Neuronal stem cell (in vitro differentiated cells): Measurements from ENCODE around the gene CKB. TPM values are rescaled to one million over a fixed set of nuclear protein-coding genes. Genes with fewer than 3 reads are reported as not detected.
A peak's percentile ranks its signal among the peaks of the same experiment; 100 is the strongest.

Experiments
- DNase-seq: peaks from one replicate; pipeline ENCODE4 v3.0.0-alpha.2; 2013; ENCODE audit warnings: low spot score
- H2AFZ ChIP-seq: one replicate; pipeline ENCODE4 v1.6.1; 2013; ENCODE audit warnings: mild to moderate bottlenecking, low read length, inconsistent platforms
- H2AK5ac ChIP-seq: 2 replicates; pipeline ENCODE4 v1.6.1; 2013; ENCODE audit warnings: low read depth, mild to moderate bottlenecking, inconsistent platforms, low read length, moderate library complexity, mixed read lengths
- H2BK120ac ChIP-seq: 2 replicates; pipeline ENCODE4 v1.6.1; 2013; ENCODE audit warnings: low read depth, mild to moderate bottlenecking, inconsistent platforms, low read length, moderate library complexity, mixed read lengths
- H2BK12ac ChIP-seq: one replicate; pipeline ENCODE4 v1.6.1; 2013; ENCODE audit warnings: low read length, inconsistent platforms
- H2BK15ac ChIP-seq: 2 replicates; pipeline ENCODE4 v1.6.1; 2013; ENCODE audit warnings: mild to moderate bottlenecking, low read length, inconsistent platforms, mixed read lengths
- H2BK5ac ChIP-seq: one replicate; pipeline ENCODE4 v1.6.1; 2013; ENCODE audit warnings: inconsistent platforms, mild to moderate bottlenecking, low read length, moderate library complexity
- H3K14ac ChIP-seq: one replicate; pipeline ENCODE4 v1.6.1; 2013; ENCODE audit warnings: low read length, inconsistent platforms
- H3K18ac ChIP-seq: 2 replicates; pipeline ENCODE4 v1.6.1; 2013; ENCODE audit warnings: low read length, inconsistent platforms
- H3K23ac ChIP-seq: 2 replicates; pipeline ENCODE4 v1.6.1; 2013; ENCODE audit warnings: low read depth, mild to moderate bottlenecking, mixed read lengths, low read length, inconsistent platforms; ENCODE audit not compliant: poor library complexity
- H3K27ac ChIP-seq: replicated peaks from 3 replicates; pipeline ENCODE4 v1.5.1; 2013; ENCODE audit warnings: low read length, inconsistent platforms
- H3K27me3 ChIP-seq, 3 experiments: 2 replicates each; pipeline ENCODE4 v1.6.1; 2013; ENCODE audit warnings: low read length in 3 of 3, mild to moderate bottlenecking in 2 of 3, inconsistent platforms in 1 of 3, low read depth in 1 of 3, mixed read lengths in 1 of 3, moderate library complexity in 1 of 3; ENCODE audit not compliant: control insufficient read depth in 3 of 3, insufficient read depth in 3 of 3
- H3K36me3 ChIP-seq, 2 donors: replicated peaks in 1 of 2; 2 replicates each; pipeline ENCODE4 v1.6.1; 2013; ENCODE audit warnings: low read length in 2 of 2; ENCODE audit not compliant: control insufficient read depth in 2 of 2, insufficient read depth in 2 of 2
- H3K4ac ChIP-seq: 2 replicates; pipeline ENCODE4 v1.6.1; 2013; ENCODE audit warnings: inconsistent platforms, mild to moderate bottlenecking, low read length, moderate library complexity
- H3K4me1 ChIP-seq, 2 donors: 1 replicate in 1 of 2; 2 replicates in 1 of 2; pipeline ENCODE4 v1.6.1; 2013; ENCODE audit warnings: low read length in 2 of 2, low read depth in 1 of 2; ENCODE audit not compliant: control insufficient read depth in 2 of 2, insufficient read depth in 1 of 2
- H3K4me2 ChIP-seq: one replicate; pipeline ENCODE4 v1.6.1; 2013; ENCODE audit warnings: mild to moderate bottlenecking, low read length, inconsistent platforms; ENCODE audit not compliant: insufficient read depth, poor library complexity, severe bottlenecking
- H3K4me3 ChIP-seq, 2 donors: 2 replicates each; pipeline ENCODE4 v1.5.1; 2013; ENCODE audit warnings: low read length in 2 of 2, mild to moderate bottlenecking in 2 of 2, inconsistent platforms in 1 of 2, moderate library complexity in 1 of 2
- H3K79me1 ChIP-seq: one replicate; pipeline ENCODE4 v1.6.1; 2013; ENCODE audit warnings: low read depth, mild to moderate bottlenecking, inconsistent platforms, low read length, moderate library complexity
- H3K9ac ChIP-seq: one replicate; pipeline ENCODE4 v1.6.1; 2013; ENCODE audit warnings: mild to moderate bottlenecking, low read depth, low read length, inconsistent platforms; ENCODE audit not compliant: poor library complexity
- H3K9me3 ChIP-seq, 2 donors: replicated peaks in 1 of 2; 2 replicates each; pipeline versions ENCODE3 to v1.6.1; 2013; ENCODE audit warnings: low read length in 2 of 2, mild to moderate bottlenecking in 2 of 2, inconsistent platforms in 1 of 2, low read depth in 1 of 2, mixed read lengths in 1 of 2, moderate library complexity in 1 of 2; ENCODE audit not compliant: control insufficient read depth in 2 of 2, insufficient read depth in 1 of 2
- H4K8ac ChIP-seq: one replicate; pipeline ENCODE4 v1.6.1; 2013; ENCODE audit warnings: low read depth, mild to moderate bottlenecking, inconsistent platforms, low read length, moderate library complexity
- H4K91ac ChIP-seq: one replicate; pipeline ENCODE4 v1.6.1; 2013; ENCODE audit warnings: low read length, low read depth, mild to moderate bottlenecking, inconsistent platforms; ENCODE audit not compliant: poor library complexity
- WGBS, 2 donors: extraction: QIAGEN DNeasy Blood & Tissue Kit; methylation state at CpG; one replicate each; pipeline ENCODE4 v1.1.7; 2013; ENCODE audit warnings: missing lambda C conversion rate in 2 of 2, mixed read lengths in 1 of 2; ENCODE audit not compliant: insufficient read length in 2 of 2, insufficient replicate concordance in 1 of 2; ENCODE audit errors: extremely low coverage in 2 of 2; 5-methylcytosine and 5-hydroxymethylcytosine counted together
- polyA plus RNA-seq, 2 experiments: library from polyadenylated mRNA; stranded (reverse); fragments of 200-250 nt; gene quantifications; one replicate each; pipeline ENCODE4 v1.2.3, GENCODE V29; 2013

CKB gene
- polyA plus RNA-seq (2013, experiment 1 of 2), result 418 TPM
- 412 TPM for polyA plus RNA-seq (2013, experiment 2 of 2)

DNA sequence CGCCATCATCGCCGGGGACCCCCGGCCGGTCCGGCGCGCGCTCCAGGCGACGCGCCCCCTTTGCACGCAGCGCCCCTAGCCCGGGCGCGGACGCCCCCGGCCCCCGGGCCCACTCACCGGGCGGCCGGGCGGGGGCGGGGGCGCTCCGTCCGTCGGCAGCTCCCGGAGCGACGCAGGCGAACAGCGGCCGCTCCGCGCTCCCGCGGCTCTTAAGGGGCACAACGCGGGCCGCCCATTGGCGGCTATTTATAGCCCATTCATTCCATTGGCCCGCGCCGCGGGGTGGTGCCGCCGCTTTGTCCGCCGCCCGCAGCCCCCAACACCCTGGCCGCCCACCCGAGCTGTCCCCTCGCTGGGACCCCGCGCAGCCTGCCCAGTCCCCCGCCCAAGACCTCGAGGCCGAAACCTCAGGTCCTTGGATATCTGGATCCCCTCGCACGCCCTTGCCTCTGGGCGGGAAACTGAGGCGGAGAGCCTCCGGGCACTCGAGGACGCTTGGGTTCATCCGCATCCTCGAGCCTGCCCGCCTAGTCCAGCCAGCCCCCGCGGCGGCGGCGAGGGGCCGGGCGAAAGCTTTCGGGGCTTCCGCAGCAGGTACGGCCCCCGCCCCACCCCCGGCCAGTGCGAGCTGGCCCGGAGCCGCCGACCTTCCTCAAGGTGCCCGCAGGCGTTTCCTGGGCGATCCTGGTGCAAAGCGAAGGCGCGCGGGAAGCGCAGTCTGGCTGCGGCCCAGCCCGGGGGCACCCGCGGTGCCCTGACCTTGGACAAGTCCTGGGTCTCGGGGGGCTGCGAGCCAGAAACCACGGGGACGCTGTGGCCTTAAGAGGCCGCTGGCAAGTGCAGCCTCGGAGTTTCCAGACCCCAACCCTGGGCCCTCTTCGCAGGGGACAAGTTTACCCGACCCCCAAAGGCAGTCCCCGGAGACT, at the start of gene CKB:
TSS of gene CKB (minus strand) at position 182 of the 926 bp plus-strand sequence. CDS start 337 bp downstream, outside the sequence.
- H3K9ac ChIP-seq, result peak within 1 kb of the TSS; percentile 97
- peak within 1 kb of the TSS; percentile 93 for H2BK12ac ChIP-seq
- H2BK15ac ChIP-seq, result peak within 1 kb of the TSS; percentile 81
- H3K23ac ChIP-seq, result peak within 1 kb of the TSS; percentile 91
- H4K8ac ChIP-seq, result no peak within 1 kb of the TSS
- no CpG with 5 or more reads among the region's 107 CpGs for WGBS, 2 donors
- peak within 1 kb of the TSS; percentile 98 to 100 for H3K4me3 ChIP-seq
- peak within 1 kb of the TSS; percentile 91 for H2BK120ac ChIP-seq
- H3K4me1 ChIP-seq, result peaks cover 22 to 53% of the 10 kb centered on the region in 2 donors
- no peak within 1 kb of the TSS for H4K91ac ChIP-seq
- peak; percentile 74 for DNase-seq
- H3K18ac ChIP-seq, result peak within 1 kb of the TSS; percentile 98
- peaks cover 13 to 27% of the 10 kb centered on the region in 2 donors for H3K36me3 ChIP-seq
- H2BK5ac ChIP-seq, result peak within 1 kb of the TSS; percentile 87
- peak within 1 kb of the TSS; percentile 94 for H3K4me2 ChIP-seq
- no peak within 1 kb of the TSS for H3K27ac ChIP-seq
- no peak within 1 kb of the TSS for H3K4ac ChIP-seq
- H2AFZ ChIP-seq, result peak within 1 kb of the TSS; percentile 93
- peak within 1 kb of the TSS; percentile 99 for H3K14ac ChIP-seq
- H3K79me1 ChIP-seq, result peaks cover 13% of the 10 kb centered on the region
- H3K27me3 ChIP-seq, result peaks cover 0 to 18% (median 2%) of the 10 kb centered on the region in 3 experiments
- H3K9me3 ChIP-seq, result no peaks in the 10 kb centered on the region
- H2AK5ac ChIP-seq, result peak within 1 kb of the TSS; percentile 96

DNA sequence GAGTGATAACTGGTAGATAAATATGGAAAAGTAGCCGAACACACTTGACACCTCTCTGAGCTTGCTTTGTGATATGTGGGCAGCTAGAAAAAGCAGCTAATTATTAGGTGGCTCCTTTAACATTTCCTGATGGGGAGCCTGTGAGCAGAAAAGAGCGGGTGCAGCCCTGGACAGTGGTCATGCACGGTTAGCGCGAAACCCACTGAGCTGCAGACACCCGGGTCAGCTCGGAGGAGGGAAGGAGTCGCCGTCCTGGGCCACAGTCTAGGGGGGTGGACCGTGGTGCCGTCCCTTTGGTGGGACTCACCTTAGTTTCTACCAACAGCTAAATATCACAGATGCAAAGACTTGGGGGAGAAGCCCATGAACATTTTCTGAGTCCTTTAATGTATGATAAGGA, 46.8 kb upstream of the CKB start:
- Histone ChIP-seq H2AK5ac (no peak overlapping the region), H2BK5ac (no peak overlapping the region), H2BK120ac (no peak overlapping the region), H2BK15ac (no peak overlapping the region), H3K14ac (no peak overlapping the region), H3K23ac (no peak overlapping the region), H3K4me3 (no peak overlapping the region), H3K4ac (no peak overlapping the region), H3K9me3 (no peaks in the 10 kb centered on the region), H4K8ac (no peak overlapping the region), H3K27ac (no peak overlapping the region), H3K79me1 (peaks cover 8% of the 10 kb centered on the region), H3K27me3 (no peaks in the 10 kb centered on the region), H3K18ac (no peak overlapping the region), H3K36me3 (peaks cover 5 to 41% of the 10 kb centered on the region in 2 donors), H2AFZ (peak overlapping the region; percentile 7), H3K9ac (peak overlapping the region; percentile 47), H2BK12ac (no peak overlapping the region), H3K4me2 (no peak overlapping the region), H4K91ac (no peak overlapping the region), H3K4me1 (peaks cover 0 to 6% of the 10 kb centered on the region in 2 donors)
- DNase-seq, result no peak
- no CpG with 5 or more reads among the region's 11 CpGs for WGBS, 2 donors

DNA sequence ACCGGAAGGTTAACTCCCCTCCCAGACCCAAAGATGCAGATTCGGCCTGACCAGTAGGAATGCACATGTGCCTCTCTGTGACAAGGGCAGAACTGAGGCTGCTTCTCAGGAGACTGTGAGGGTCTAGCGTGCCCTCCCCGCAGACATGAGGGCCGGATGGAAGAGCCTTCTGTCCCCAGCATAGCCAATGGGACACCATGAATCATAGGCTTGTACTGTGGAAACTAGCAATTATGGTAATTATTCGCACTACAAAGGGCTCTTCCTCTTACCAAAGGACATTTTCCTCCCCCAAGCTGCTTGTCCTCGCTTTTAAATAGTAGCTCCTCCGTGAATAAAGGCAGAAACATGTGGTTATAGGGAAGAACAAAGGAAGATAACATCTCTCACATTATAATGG, 46.3 kb upstream of the CKB start:
- H3K4me3 ChIP-seq, result no peak overlapping the region
- no peak overlapping the region for H3K4ac ChIP-seq
- no peak overlapping the region for H2BK120ac ChIP-seq
- no peak overlapping the region for H3K18ac ChIP-seq
- no peak for DNase-seq
- no peaks in the 10 kb centered on the region for H3K9me3 ChIP-seq
- H2BK15ac ChIP-seq, result no peak overlapping the region
- H2BK5ac ChIP-seq, result no peak overlapping the region
- H4K8ac ChIP-seq, result no peak overlapping the region
- no peak overlapping the region for H3K9ac ChIP-seq
- peaks cover 4 to 37% of the 10 kb centered on the region in 2 donors for H3K36me3 ChIP-seq
- no peaks in the 10 kb centered on the region for H3K27me3 ChIP-seq
- no peak overlapping the region for H3K23ac ChIP-seq
- H2AFZ ChIP-seq, result peak overlapping the region; percentile 7
- H3K14ac ChIP-seq, result no peak overlapping the region
- no peak overlapping the region for H4K91ac ChIP-seq
- peaks cover 8% of the 10 kb centered on the region for H3K79me1 ChIP-seq
- H3K4me2 ChIP-seq, result no peak overlapping the region
- no peak overlapping the region for H2BK12ac ChIP-seq
- WGBS, 2 donors, result no CpG with 5 or more reads among the region's 8 CpGs
- H3K27ac ChIP-seq, result no peak overlapping the region
- H2AK5ac ChIP-seq, result no peak overlapping the region
- peaks cover 0 to 6% of the 10 kb centered on the region in 2 donors for H3K4me1 ChIP-seq

DNA sequence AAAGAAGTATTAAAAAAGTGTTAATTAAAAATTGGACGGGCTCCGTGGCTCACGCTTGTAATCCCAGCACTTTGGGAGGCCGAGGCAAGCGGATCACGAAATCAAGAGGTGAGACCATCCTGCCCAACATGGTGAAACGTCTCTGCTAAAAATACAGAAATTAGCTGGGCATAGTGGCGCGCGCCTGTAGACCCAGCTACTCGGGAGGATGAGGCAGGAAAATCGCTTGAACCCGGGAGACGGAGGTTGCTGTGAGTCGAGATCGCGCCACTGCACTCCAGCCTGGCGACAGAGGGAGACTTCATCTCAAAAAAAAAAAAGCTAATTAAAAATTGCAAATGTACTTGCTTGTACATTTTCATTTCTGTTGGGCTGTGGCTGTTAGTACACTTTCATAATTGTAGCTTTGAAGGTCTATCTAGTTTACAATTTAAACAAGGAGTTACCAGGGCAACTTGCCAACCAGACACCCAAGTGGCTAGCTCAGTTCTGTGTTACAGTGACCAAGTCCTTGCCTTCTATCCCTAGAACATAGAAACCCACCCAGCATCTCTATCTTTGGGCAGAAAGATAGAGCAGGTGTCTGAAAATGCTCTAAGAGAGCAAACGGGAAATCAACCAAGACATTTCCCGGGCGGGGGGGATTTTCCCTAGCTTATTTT, 41.3 kb upstream of the CKB start:
- Histone ChIP-seq H3K23ac (no peak overlapping the region), H2AK5ac (no peak overlapping the region), H3K79me1 (peaks cover 19% of the 10 kb centered on the region), H3K9ac (no peak overlapping the region), H2AFZ (no peak overlapping the region), H4K8ac (no peak overlapping the region), H3K18ac (no peak overlapping the region), H3K27me3 (no peaks in the 10 kb centered on the region), H3K27ac (no peak overlapping the region), H2BK120ac (no peak overlapping the region), H2BK5ac (no peak overlapping the region), H3K4me2 (peak overlapping the region; percentile 83), H3K4me3 (peak overlapping the region in 1 of 2 donors; percentile 97), H3K4me1 (peaks cover 8 to 16% of the 10 kb centered on the region in 2 donors), H3K9me3 (no peaks in the 10 kb centered on the region), H3K4ac (no peak overlapping the region), H2BK12ac (no peak overlapping the region), H3K14ac (no peak overlapping the region), H4K91ac (no peak overlapping the region), H3K36me3 (peaks cover 6 to 33% of the 10 kb centered on the region in 2 donors), H2BK15ac (no peak overlapping the region)
- no CpG with 5 or more reads among the region's 21 CpGs for WGBS, 2 donors
- DNase-seq, result no peak
